Activated T-helper 2 cell treated with anti-CD3 and anti-CD28 coated beads, Interferon-gamma antibody, Interleukin-2, Interleukin-4, amounts not matched to agents 10 μg/mL and 5 μg/mL and 100 μg/mL, durations not matched to agents 14 hours and 24 hours and 36 hours (primary cell): ENCODE results near the gene HSD3B7. TPM values are rescaled to one million over a fixed set of nuclear protein-coding genes. Genes with fewer than 3 reads are reported as not detected.
A peak's percentile ranks its signal among the peaks of the same experiment; 100 is the strongest.

Source experiments
- DNase-seq: peaks from one replicate; pipeline ENCODE4 v3.0.0; 2021; ENCODE audit warnings: low spot score
- H3K27ac Mint-ChIP-seq: one replicate; pipeline ENCODE4 v1.8.0; 2021; ENCODE audit warnings: mixed read lengths
- H3K27me3 Mint-ChIP-seq: one replicate; pipeline ENCODE4 v1.8.0; 2021; ENCODE audit warnings: low read depth, mixed read lengths
- H3K36me3 Mint-ChIP-seq: one replicate; pipeline ENCODE4 v1.8.0; 2021; ENCODE audit warnings: low read depth, mixed read lengths
- H3K4me1 Mint-ChIP-seq: one replicate; pipeline ENCODE4 v1.8.0; 2021; ENCODE audit warnings: low read depth, mixed read lengths
- H3K4me3 Mint-ChIP-seq: one replicate; pipeline ENCODE4 v1.8.0; 2021; ENCODE audit warnings: low read depth, mild to moderate bottlenecking, moderate library complexity, mixed read lengths
- H3K9me3 Mint-ChIP-seq: one replicate; pipeline ENCODE4 v1.8.0; 2021; ENCODE audit warnings: mixed read lengths
- intact Hi-C: fragments of 100-400 bp; cut with micrococcal nuclease; formaldehyde crosslinking; loops from one replicate; pipeline ENCODE4 v1.15.1; 2023
- total RNA-seq: library from RNA; stranded (reverse); gene quantifications from 2 replicates; pipeline ENCODE4 v1.2.3, GENCODE V29; 2022

Gene HSD3B7
- total RNA-seq, 1 donor from 2014 or later, result 3.3 TPM

DNA sequence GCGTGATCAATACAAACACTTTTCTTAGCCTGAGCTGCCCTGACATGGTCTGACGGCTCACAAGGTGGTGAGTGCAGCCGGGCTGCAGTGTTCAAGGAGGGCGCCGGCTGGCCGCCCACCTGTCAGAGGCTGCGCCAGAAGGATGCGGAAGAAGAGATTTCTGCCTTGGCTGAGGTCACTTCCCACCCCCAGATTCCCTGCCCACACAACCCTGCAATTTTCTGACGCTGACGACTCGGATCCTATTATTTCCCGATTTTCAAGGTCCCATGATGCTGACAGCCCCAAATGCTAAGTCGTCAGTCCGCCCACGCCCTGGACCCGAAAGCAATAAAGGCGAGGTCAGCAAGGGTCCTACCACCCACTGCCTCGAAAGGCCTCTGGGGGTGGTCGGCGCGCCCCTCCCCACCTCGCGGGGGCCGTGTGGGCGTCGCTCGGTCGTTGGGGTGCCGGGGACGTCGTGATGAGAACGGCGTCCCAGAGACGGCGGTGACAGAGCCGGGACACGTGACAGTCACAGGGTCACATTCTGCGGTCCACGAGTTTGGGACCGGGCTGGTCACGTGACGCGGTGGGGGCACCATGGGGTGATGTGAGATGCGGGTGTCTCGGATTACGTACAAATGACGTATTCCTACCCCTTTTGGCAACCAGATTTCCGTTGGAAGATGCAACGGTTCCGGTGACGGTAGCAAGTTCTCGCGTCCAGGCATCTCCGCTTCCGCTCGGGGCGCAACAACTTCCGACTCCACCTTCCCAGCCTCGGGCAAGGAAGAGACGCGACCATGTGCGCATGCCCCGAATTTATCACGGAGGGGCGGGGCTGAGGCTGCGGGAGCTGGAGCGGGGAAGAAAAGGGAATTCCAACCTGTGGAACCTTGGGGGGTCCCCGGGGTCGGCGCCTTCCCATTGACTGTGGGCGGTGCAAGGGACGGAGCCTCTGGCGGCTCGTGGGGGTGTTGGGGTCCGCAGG is 48.0 kb downstream of the HSD3B7 start, which contains the start of gene STX4:
Gene STX4 (plus strand): TSS at position 823 of the 973 bp plus-strand sequence. CDS start 248 bp downstream, outside the sequence.
- peak; percentile 97 for DNase-seq
- Mint-ChIP-seq H3K27ac (peak within 1 kb of the TSS; percentile 89), H3K4me1 (peaks cover 16% of the 10 kb centered on the region), H3K36me3 (peaks cover 17% of the 10 kb centered on the region), H3K9me3 (no peaks in the 10 kb centered on the region), H3K27me3 (no peaks in the 10 kb centered on the region), H3K4me3 (peak within 1 kb of the TSS; percentile 87)
- intact Hi-C loops, result loop anchor here (1.0 to 2.0 kb wide), 5 partner anchors 36 to 110 kb away; partner anchors contain the start of genes FBXL19, KAT8, VKORC1 and ZNF646

DNA sequence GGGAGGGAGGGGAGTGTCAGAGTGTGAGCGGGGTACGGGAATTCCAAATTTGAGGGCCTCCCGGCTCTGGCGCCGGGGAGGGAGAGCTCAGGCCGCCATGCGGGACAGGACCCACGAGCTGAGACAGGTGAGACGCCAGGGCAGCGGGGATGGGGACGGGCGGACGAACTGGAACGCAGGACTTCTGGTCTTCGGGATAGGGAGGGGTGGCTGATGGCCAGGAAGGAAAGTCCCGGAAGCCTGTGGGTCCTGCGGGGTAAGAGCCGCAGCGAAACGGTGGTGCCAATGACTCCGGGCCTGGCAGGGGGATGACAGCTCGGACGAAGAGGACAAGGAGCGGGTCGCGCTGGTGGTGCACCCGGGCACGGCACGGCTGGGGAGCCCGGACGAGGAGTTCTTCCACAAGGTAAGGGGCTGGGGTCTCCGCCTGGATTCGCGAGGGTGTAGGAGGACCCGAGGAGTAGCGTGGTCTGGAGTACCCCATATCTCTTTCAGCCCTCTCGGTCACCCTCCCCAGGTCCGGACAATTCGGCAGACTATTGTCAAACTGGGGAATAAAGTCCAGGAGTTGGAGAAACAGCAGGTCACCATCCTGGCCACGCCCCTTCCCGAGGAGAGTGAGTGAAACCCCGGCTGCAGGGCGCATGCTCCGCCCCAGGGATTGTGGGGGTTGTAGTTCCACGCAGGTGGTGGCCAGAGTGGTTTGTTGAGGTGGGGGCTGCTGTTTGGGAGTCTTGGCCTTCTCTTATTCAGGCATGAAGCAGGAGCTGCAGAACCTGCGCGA is 48.9 kb downstream of the HSD3B7 start:
- no peaks in the 10 kb centered on the region for H3K27me3 Mint-ChIP-seq
- H3K36me3 Mint-ChIP-seq, result peaks cover 24% of the 10 kb centered on the region
- peaks cover 16% of the 10 kb centered on the region for H3K4me1 Mint-ChIP-seq
- H3K27ac Mint-ChIP-seq, result peak overlapping the region; percentile 89
- no peaks in the 10 kb centered on the region for H3K9me3 Mint-ChIP-seq
- peak overlapping the region; percentile 87 for H3K4me3 Mint-ChIP-seq
- intact Hi-C loops, result loop anchor here (1.0 to 2.0 kb wide), 5 partner anchors 37 to 111 kb away; partner anchors contain the start of genes FBXL19, KAT8, VKORC1 and ZNF646
- DNase-seq, result peak; percentile 84

DNA sequence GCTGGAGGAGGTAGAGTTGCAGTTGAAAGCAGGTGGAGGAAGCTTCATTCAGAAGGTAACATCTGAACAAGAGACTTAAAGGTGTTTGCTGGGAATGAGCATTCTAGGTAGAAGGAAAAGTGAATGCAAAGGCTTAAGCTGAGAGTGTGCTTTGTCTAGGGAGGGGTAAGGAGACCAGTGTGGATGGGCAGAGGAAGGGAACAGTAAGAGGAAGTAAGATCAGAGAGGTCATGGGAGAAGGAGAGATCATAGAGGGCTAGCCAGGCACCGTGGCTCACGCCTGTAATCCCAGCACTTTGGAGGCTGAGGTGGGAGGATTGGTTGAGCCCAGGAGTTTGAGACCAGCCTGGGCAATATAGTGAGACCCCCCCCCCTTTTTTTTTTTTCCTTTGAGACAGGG is 51.7 kb downstream of the HSD3B7 start:
- no peaks in the 10 kb centered on the region for H3K27me3 Mint-ChIP-seq

More for the DNA sequence above, 51.7 kb downstream of the HSD3B7 start:
- H3K9me3 Mint-ChIP-seq, result no peaks in the 10 kb centered on the region
- intact Hi-C loops, result no loop called here
- H3K4me3 Mint-ChIP-seq, result no peak overlapping the region
- peaks cover 34% of the 10 kb centered on the region for H3K36me3 Mint-ChIP-seq
- peaks cover 14% of the 10 kb centered on the region for H3K4me1 Mint-ChIP-seq
- DNase-seq, result no peak
- no peak overlapping the region for H3K27ac Mint-ChIP-seq

Other genes with a start within 250 kb of the HSD3B7 start
- 38.1 and 41.6 TPM in 2 replicates for gene PHKG2, start 236.8 kb upstream of the HSD3B7 start, total RNA-seq
- gene CFAP119, start 223.1 kb upstream of the HSD3B7 start, total RNA-seq, result 2.3 and 2.8 TPM in 2 replicates
- 83.8 and 91.6 TPM in 2 replicates for gene RNF40, start 222.9 kb upstream of the HSD3B7 start, total RNA-seq
- gene ZNF629, start 198.0 kb upstream of the HSD3B7 start, total RNA-seq, result 0.78 and 0.82 TPM in 2 replicates
- 26.8 and 27.1 TPM in 2 replicates for gene BCL7C, start 91.1 kb upstream of the HSD3B7 start, total RNA-seq
- 0.21 and 0.30 TPM in 2 replicates for gene CTF1, start 88.6 kb upstream of the HSD3B7 start, total RNA-seq
- gene FBXL19, start 61.6 kb upstream of the HSD3B7 start, total RNA-seq, result 34.4 and 34.6 TPM in 2 replicates
- gene ORAI3, start 36.1 kb upstream of the HSD3B7 start, total RNA-seq, result 14.2 and 17.4 TPM in 2 replicates
- 28.9 TPM in 2 replicates for gene SETD1A, start 27.5 kb upstream of the HSD3B7 start, total RNA-seq
- gene STX1B, start 25.4 kb downstream of the HSD3B7 start, total RNA-seq, result 0.57 and 0.97 TPM in 2 replicates
- 48.2 and 51.8 TPM in 2 replicates for gene STX4, start 48.4 kb downstream of the HSD3B7 start, total RNA-seq
- 12.7 and 13.2 TPM in 2 replicates for gene ZNF668, start 89.0 kb downstream of the HSD3B7 start, total RNA-seq
- 24.4 and 24.5 TPM in 2 replicates for gene ZNF646, start 89.2 kb downstream of the HSD3B7 start, total RNA-seq
- gene PRSS53, start 103.7 kb downstream of the HSD3B7 start, total RNA-seq, result 4.8 and 5.1 TPM in 2 replicates
- gene VKORC1, start 109.6 kb downstream of the HSD3B7 start, total RNA-seq, result 54.5 and 60.0 TPM in 2 replicates
- gene BCKDK, start 123.2 kb downstream of the HSD3B7 start, total RNA-seq, result 47.5 and 50.0 TPM in 2 replicates
- 60.5 and 61.2 TPM in 2 replicates for gene KAT8, start 132.5 kb downstream of the HSD3B7 start, total RNA-seq
- not detected in 2 replicates for gene PRSS8, start 150.5 kb downstream of the HSD3B7 start, total RNA-seq
- 0.07 and 0.14 TPM in 2 replicates for gene PRSS36, start 164.9 kb downstream of the HSD3B7 start, total RNA-seq
- gene FUS, start 194.9 kb downstream of the HSD3B7 start, total RNA-seq, result 874 and 904 TPM in 2 replicates
- 15.1 and 15.3 TPM in 2 replicates for gene PYCARD, start 217.6 kb downstream of the HSD3B7 start, total RNA-seq
- 0.11 TPM in 1 of 2 replicates, not detected in the other for gene TRIM72, start 228.9 kb downstream of the HSD3B7 start, total RNA-seq
- not detected in 2 replicates for gene PYDC1, start 231.9 kb downstream of the HSD3B7 start, total RNA-seq